SIG-M5 (cell line): ENCODE results near the gene PDCD1LG2.
"Not testable (repeated sequence)": the region's sequence is repeated elsewhere in the genome, so short reads cannot be mapped to it uniquely, and the experiment has no call there.

Experiments
- DNase-seq: peaks from one replicate; lab custom pipeline; 2025; lab: John Stamatoyannopoulos, UW

The PDCD1LG2 gene

GRCh38 chr9:5493679-5494511 is 16.4 kb upstream of the PDCD1LG2 start:
- DNase-seq, result peak; percentile 7

- not testable (repeated sequence) for DNase-seq
These were observed 15.6 kb upstream of the PDCD1LG2 start for GRCh38 chr9:5494765-5495164.

- DNase-seq, result no peak
These were observed 11.2 kb upstream of the PDCD1LG2 start for GRCh38 chr9:5499157-5499556.

- DNase-seq, result no peak
These were observed 10.4 kb upstream of the PDCD1LG2 start for GRCh38 chr9:5499889-5500398.

GRCh38 chr9:5500441-5501235 is 9.7 kb upstream of the PDCD1LG2 start:
- DNase-seq, result no peak

GRCh38 chr9:5502553-5502952 is 7.8 kb upstream of the PDCD1LG2 start:
- DNase-seq, result no peak

- DNase-seq, result no peak
These were observed 758 bp upstream of the PDCD1LG2 start for GRCh38 chr9:5509573-5509972.

- no peak for DNase-seq
These were observed 658 bp downstream of the PDCD1LG2 start for GRCh38 chr9:5510989-5511388.

GRCh38 chr9:5511476-5511875 is 1.1 kb downstream of the PDCD1LG2 start:
- no peak for DNase-seq

GRCh38 chr9:5511935-5512580 is 1.7 kb downstream of the PDCD1LG2 start:
- DNase-seq, result no peak

- DNase-seq, result no peak
These were observed 2.5 kb downstream of the PDCD1LG2 start for GRCh38 chr9:5512658-5513452.

GRCh38 chr9:5513966-5514616 is 3.8 kb downstream of the PDCD1LG2 start:
- no peak for DNase-seq

GRCh38 chr9:5514617-5515260 is 4.4 kb downstream of the PDCD1LG2 start:
- no peak for DNase-seq

- no peak for DNase-seq
These were observed 4.9 kb downstream of the PDCD1LG2 start for GRCh38 chr9:5515261-5515650.

- DNase-seq, result no peak
These were observed 6.3 kb downstream of the PDCD1LG2 start for GRCh38 chr9:5516453-5517220.

- DNase-seq, result peak; percentile 39
These were observed 8.0 kb downstream of the PDCD1LG2 start for GRCh38 chr9:5518171-5518936.

- DNase-seq, result no peak
These were observed 8.6 kb downstream of the PDCD1LG2 start for GRCh38 chr9:5518937-5519319.

- DNase-seq, result no peak
These were observed 13.8 kb downstream of the PDCD1LG2 start for GRCh38 chr9:5524090-5524489.

- no peak for DNase-seq
These were observed 19.4 kb downstream of the PDCD1LG2 start for GRCh38 chr9:5529683-5530221.
